Right lung (tissue), 5 donors: ENCODE results near the gene PDZD8. TPM values are rescaled to one million over a fixed set of nuclear protein-coding genes. Genes with fewer than 3 reads are reported as not detected.
"Not testable (repeated sequence)": the region's sequence is repeated elsewhere in the genome, so short reads cannot be mapped to it uniquely, and the experiment has no call there.

Experiments used
- DNase-seq, 2 donors: peaks; one replicate each; pipeline ENCODE4 v3.0.0-alpha.2; 2013
- polyA plus RNA-seq, 5 donors: library from polyadenylated mRNA; unstranded; fragments of 120-200 nt; gene quantifications; one replicate each; pipeline versions ENCODE4 v1.2.1 to v1.2.3, GENCODE V29; 2013; ENCODE audit warnings: inconsistent platforms in 1 of 5, low replicate concordance in 1 of 5; ENCODE audit not compliant: insufficient read length in 5 of 5, insufficient read depth in 1 of 5

PDZD8 gene
- polyA plus RNA-seq, 5 donors = 17.2 to 29.1 (median 27.5) TPM

DNA sequence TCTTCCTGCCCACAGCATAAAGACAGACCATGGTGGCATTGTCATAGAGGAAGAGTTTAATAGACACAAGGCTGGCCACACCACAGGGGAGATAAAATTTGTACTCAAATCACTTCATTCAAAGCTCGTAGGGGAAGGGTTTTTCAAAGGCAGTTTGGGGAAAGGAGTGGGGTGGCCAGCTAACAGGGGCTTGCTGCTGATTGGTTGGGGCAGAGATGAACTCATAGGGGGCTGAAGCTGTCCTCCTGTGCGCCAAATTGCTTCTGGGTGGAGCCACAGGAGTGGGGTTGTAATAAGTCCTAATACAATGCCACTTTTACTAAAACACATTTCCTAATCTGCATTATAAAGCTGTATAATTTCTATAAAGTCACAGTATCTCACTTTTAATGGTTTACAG lies 22.5 kb downstream of the PDZD8 start:
- DNase-seq = no peak

DNA sequence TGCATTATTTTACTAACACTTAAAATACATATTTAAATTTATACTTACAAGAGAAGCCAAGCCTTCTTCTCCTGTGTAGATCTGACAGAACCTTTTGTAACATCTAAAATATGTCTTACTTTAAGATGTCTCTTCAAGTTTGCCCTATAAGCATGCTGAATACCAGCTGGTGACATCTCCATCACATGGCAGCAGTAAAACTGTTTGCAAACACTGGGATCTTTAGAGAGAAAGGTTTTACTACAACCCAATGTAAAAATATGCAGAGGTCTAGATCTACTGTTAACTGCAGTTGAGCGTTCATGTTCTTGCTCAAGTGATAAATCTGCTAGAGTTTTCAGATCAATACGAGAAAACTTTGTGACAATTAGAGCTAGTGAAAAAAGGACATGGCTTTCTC lies 23.2 kb downstream of the PDZD8 start:
- DNase-seq = no peak

DNA sequence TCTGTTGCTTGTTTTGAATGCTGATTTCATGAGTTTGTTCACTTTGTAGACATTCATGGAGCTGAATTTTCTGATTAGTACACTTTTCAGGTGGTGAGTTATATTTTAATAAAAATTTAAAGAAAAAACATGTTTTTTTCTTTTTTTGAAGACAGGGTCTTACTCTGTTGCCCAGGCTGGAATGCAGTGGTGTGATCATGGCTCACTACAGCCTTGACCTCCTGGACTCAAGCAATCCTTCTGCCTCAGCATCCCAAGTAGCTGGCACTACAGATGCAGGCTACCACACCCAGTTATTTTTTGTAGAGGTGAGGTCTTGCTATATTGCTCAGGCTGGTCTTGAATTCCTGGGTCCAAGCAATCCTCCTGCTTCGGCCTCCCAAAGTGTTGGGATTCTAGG lies 23.7 kb downstream of the PDZD8 start:
- DNase-seq = no peak

DNA sequence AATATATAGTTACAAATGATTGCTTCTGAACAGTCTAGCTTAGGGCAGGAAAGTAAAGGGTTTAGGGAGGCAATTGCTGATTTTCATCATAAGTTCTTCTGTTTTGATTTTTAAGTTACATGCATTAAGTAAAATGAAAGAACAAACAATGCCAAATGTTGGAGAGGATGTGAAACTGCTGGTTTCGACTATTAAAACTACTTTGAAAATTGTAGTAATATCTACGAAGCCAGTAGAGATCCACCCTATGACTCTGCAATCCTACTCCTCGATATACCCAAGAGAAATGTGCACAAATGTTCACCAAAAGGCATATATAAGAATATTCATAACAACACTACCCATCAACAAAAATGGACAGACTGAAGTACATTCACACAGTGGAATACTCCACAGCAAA lies 24.3 kb downstream of the PDZD8 start:
- DNase-seq = no peak

DNA sequence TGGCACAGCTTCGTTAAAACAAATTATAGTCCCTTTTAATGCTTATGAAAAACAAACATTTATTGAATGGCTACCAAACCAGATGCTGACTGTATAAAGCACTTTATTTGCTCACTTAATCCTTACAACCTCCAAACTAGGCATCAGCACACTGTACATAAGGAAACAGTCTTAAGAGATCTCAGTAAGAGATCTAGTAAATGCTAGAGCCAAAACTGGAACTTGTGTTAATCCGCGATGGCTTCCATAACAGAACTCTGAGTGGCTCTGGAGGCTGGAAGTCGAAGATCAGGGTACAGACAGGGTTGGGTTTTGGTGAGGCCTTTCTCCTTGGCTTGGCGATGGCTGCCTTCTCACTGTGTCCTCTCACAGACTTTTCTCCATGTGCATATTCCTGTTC lies 27.0 kb downstream of the PDZD8 start:
- no peak for DNase-seq

DNA sequence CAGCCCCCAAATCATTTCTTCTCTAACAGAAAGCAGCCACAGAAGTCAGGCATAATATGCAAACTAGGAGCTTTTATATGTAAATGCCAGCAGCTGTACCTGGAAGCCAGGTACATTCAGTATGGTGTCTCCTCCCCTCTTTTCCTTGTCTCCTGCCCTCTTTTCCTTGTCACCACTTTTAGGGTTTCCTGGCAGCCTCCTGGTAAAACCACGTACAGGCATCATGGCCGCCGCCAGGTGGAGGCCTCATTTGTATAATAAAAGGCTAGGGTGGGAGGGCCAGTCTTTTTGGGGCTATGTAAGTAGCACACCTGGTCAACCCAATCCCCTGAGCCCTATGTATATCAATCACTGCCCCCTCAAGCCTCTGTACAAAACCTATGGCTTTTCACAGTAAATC lies 28.7 kb downstream of the PDZD8 start:
- no peak for DNase-seq

DNA sequence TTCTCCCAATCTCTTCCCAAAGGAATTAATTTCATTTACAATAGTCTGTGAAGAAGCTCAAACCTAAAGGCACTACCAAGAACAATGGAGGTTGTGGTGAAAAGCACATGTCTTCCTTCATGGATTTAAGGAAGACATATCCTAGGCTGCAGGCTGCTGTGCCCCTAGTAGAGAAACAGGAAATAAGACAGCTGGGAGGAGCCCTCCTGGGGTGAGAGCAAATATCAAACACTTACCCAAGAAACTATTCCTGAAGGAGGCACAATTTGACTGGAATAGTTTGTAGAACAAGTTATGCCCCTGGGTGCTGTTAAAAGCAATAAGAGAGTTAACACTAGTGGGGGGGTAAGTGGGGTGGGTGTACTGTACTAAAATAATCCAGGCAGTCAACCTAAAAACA lies 30.1 kb downstream of the PDZD8 start:
- no peak for DNase-seq

DNA sequence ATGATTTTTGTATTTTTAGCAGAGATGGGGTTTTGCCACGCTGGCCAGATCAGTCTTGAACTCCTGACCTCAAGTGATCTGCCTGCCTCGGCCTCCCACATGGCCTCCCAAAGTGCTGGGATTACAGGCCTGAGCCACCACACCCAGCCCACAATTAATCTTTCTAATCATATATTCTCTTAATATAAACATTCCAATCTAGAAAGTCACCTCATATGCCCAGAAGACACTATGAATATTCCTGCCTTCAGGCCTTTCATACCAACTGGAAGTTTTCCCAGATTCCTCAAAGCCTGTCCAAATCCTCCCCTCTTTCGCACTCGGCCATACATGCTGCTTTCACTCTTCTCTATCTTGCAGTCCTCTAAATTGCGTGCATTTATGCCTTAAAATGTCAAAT lies 32.6 kb downstream of the PDZD8 start:
- no peak for DNase-seq

DNA sequence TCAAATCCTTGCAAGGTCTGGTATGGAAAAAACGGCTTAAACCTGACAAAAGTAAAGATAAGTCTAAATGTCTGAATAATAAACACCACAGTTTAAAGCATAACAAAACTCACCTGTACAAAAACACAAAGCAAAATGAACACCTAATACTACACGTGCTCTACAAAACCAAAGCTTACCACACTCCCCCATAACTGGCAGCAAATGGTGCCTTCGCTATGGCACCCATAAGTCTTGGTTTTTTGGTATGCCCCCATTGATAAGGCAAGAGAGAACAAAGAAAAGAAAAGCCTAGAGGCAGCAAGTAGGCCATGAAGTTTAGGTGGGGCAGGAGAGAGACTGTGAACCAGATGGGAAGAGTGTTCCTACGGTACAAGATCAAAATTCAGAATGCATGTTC lies 34.2 kb downstream of the PDZD8 start:
- no peak for DNase-seq

DNA sequence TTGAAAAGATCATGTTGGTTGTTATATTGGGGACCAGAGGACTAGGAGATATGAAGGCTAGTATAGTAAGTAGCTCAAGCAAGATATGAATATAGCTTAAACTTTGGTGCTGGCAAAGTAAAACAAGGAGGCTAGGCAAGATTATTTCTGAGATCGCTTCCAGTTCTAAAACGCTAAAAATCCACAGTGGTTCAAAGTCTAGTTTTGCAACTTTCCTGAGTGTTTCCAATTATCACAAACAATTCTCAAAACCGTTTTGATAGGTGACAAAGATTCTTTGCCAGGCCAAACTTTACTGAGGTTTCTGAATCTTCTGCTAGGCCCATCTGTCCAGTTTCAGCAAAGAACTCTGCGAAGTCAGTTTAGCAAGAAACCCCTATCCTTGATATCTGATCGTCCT lies 35.3 kb downstream of the PDZD8 start:
- no peak for DNase-seq

DNA sequence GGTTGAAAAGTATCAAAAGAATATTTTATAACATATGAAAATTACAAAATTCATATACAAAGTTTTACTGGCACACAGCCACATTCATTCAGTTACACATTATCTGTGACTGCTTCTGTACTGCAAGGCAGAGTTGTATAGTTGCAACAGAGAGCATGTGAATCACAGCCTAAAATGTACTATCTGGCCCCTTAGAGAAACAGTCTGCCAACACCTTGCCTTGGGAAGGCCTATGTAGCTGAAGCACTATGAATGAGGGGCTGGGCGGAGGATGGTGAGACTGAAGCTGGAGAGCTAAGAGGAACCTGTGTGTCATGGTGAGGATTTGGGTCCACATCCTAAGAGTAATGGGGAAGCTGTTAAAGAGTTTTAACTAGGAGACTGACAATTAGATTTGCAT lies 35.7 kb downstream of the PDZD8 start:
- no peak for DNase-seq

DNA sequence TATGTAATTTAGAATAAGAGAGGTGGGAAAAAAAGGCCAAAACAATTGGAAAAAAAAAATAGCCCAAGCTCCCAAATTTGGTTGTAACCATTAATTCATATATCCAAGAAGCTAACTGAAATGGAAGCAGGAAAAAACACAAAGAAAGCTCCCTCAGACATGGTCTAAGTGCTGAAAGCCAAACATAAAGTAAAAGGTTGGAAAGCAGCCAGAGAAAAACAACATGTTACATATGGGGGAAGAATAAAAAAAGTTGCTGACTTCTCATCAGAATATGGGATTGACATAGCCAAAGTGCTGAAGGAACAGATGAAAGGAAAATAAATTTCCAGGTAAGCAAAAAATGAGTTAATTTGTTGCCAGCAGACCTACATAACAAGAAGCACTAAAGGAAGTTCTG lies 40.3 kb downstream of the PDZD8 start:
- no peak for DNase-seq

DNA sequence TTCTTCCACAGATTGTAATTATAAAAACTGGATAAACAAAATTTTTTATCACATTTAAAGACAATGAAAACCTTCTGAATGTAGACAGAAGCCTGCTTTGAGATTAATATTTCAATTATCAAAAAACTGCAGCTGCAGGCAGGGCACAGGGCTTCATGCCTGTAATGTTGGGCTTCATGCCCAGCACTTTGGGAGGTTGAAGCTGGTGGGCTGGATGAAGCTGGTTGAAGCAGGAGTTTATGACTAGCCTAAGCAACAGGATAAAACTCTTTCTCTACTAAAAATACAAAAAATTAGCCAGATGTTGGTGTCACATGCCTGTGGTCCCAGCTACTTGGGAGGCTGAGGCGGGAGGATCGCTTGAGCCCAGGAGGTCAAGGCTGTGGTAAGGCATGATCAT lies 41.2 kb downstream of the PDZD8 start:
- DNase-seq = no peak

DNA sequence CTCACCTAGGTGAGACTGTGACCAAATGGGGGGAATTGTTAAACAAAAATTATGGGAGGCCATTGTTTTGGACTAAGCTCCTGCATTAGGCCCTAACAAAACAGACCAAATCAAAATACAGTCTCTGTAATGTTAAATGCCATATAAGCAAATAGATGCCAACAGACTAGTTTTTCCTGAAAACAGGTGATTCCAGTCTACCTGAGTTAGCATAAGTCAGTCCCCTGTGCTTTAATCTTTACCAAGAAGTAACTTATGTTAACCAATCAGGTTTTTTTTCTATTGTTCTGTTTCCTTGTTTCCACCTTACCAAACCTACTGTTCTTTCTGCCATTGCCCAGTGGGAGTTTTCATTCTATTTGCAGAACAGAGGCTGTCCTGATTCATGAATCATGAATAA lies 48.0 kb downstream of the PDZD8 start:
- no peak for DNase-seq

DNA sequence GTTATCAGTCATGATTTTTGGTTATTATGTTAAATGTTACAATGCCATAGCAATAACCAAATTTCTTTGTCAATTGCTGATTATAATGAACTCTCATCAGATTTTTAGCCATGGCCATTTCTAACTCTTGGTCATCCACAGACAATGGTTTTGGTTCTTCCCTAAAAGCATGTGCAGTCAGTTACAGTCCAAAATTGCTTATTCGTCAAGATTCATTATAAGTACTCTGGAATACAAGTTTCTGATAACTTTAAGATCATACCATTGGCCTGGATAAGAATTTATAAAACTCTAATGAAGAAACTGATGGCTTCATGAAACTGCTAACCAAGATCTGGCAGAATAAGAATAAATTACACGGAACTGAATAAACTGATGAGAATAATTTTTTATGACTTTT lies 50.9 kb downstream of the PDZD8 start:
- no peak for DNase-seq

DNA sequence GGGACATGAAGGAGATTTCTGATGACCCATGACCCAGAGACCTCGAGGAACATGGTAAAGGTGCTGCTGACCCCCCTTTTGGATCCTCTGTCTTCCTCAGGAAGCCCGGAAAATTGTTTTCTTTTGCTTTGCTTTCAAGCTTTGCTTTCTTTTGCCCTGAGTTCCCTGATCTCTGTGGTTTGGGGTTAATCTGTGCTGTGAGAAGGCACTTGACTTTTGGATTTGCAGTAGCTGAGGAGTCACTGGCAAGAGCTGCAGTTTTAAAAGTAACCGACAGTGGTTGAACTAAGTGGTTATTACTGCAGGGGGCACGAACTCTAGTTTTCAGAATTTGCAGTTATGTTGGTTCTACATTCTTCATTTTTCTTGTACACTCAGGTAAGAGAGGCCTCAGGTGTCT lies 53.0 kb downstream of the PDZD8 start:
- DNase-seq = no peak

DNA sequence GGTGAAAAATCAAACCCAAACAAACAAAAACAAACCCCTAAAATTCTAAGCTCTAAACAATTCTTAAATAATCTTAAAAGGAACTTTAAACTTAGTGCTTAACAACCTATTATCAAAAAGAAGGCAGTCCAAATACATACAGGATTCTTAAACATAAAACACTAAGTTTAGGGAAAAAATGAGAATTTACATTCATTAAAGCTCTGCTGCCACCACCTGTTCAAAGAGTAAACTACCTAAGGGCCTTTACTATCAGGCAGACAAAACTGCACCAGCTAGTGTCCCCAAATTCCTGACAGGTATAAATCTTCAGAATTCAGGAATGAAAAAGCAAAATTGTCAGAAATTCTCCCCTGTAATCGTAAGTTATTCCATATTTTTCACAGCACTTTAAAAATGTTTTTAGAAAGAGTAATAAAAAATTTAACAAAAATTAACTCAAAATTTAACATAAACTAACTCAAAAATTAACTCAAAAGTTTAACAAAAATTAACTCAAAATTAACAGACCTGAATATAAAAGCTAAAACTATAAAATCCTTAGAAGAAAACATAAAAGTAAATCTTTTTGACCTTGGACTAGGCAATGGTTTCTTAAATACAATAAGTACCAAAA lies 55.1 kb downstream of the PDZD8 start:
- no peak for DNase-seq

DNA sequence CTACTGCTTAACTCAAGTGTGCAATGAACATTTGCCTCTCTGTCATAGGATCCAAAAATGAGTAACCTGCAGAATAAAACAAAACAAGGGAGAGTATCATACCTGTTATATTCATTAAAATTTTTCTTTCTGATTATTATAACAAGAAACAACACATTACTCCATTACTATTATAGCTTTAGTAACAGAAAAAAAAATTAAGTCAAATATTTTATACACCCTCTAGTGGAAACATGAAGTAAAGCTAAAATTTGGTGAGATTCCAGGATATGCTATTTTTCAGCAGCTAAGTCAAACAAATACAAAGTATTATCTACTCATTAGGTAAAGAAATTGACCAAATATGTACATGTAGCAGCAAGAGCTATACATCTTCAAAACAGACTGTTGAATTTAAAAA lies 56.3 kb downstream of the PDZD8 start:
- no peak for DNase-seq

DNA sequence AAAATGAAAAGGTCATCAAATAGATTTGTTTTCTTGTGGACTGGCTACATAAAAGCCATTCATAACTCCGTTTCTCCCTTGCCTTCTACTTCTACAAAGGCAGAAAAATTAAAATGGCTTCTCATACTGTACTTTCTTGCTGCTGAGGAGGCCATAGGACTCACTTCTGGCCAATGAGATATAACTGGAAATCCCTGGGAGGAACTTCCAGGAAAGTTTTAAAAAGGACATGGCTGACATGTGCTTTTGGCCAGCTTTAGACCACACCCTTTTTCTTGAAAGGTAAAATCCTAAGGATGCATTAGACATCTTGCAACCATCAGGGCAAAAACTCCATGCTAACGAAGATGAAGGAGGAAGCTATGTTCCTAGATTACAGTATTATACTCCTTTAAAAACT lies 58.5 kb downstream of the PDZD8 start:
- no peak for DNase-seq

DNA sequence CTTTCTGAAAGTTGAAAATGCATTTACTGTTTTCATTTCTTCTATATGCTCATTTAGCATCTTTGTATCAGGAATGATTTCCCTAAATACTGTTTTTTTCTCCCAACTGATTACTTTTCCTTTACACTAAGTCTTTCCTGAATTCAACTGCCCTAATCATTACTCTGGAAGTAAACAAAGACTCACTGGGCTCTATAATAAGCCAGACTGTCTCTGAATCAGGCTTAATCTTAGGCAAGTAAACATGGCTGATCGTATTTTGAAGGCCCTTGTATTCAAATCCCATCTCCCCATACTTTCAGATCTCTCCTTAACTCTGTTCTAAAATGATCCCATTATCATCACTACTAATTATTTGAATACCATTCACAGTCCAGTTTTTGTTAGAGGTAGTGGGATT lies 61.6 kb downstream of the PDZD8 start:
- no peak for DNase-seq

DNA sequence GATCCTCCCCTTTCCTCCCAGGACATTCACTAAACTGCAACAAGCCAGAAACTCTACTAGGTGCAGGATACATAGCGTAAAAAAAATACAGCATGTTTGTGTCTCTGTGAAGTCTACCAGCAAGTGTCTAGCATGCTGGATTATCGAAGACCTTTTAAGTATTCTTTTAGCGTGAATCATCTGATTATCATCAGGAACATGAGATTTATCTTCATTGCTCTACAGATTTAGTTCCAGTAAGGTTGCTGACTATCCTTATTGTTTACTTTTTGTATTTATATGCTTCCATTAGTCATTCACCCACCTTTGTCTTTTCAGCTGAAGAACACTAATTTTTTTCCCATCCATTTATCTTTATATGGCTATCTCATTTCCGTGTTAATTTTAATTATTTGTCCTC lies 62.8 kb downstream of the PDZD8 start:
- DNase-seq = no peak

DNA sequence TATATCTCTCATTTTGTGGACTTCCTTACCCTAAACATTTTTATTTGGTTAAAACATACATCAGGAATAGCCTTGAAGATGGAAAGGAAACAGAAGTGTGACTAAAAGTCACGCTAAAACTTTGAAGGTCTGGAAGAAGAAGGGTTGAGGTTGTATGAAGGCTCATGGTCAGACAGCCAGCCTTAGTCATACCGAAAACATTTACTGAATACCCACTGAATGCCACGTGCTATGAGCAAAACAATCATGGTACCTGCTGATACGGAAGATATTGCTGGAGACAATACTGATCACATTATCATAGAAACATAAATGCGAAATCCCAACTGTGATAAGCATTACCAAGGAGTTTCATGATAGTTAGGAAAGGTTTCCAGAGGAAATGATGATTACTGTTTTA lies 64.0 kb downstream of the PDZD8 start:
- DNase-seq = no peak

DNA sequence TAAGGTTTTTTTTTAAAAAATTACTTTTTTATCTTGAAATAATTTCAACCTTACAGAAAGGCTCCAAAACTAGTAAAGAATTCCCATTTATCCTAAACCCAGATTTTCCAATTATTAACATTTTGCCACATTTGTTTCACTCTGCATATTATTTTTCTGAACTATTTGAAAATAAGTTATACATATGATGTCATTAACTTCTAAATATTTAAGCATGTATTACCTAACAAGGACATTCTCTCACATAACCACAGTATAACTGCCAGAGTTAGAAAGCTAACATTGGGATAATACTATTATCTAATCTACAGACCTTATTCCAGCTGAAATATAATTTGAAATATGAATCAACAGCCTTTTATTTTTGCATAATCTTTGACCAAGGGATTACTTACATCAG lies 68.6 kb downstream of the PDZD8 start:
- no peak for DNase-seq

DNA sequence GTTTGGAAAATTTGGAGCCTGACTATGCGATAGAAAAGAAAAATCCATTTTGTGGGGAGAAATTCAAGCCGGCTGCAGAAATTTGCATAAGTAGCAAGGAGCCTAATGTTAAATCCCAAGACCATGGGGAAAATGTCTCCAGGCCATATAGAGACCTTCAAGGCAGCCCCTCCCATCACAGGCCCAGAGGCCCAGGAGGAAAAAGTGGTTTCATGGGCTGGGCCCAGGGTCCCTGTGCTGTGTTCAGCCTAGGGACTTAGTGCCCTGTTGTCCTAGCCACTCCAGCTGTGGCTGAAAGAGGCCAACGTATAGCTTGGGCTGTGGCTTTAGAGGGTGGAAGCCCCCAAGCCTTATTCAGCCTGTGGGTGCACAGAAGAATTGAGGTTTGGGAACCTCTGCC lies 71.8 kb downstream of the PDZD8 start:
- DNase-seq = not testable (repeated sequence)

DNA sequence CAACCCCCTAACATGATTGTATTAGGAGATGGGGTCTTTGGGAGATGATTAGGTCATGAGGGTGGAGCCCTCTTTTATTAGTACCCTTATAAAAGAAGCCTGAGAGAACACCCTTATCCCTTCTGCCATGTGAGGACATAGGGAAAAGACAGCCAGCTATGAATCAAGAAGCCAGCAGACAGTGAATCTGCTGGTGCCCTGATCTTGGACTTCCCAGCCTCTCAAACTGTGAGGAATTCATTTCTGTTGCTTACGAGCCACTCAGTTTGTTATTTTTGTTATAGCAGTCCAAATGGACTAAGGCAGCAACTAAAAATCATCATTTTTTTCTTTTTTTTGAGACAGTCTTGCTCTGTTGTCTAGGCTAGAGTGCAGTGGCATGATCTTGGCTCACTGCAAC lies 74.6 kb downstream of the PDZD8 start:
- no peak for DNase-seq
